Heart left ventricle (tissue), 16 donors: ENCODE measurements around the gene RNF114. TPM values are rescaled to one million over a fixed set of nuclear protein-coding genes. Genes with fewer than 3 reads are reported as not detected.
"Not testable (repeated sequence)": the region's sequence is repeated elsewhere in the genome, so short reads cannot be mapped to it uniquely, and the experiment has no call there.

Source experiments
- ATAC-seq, 4 donors: fragments of 200-7000 bp; cut with Tn5 transposase; one replicate each; pipeline ENCODE4 v1.9.1; 2020 to 2022; ENCODE audit warnings: moderate library complexity in 4 of 4, mild to moderate bottlenecking in 3 of 4, moderate number of reproducible peaks in 1 of 4
- DNase-seq, 5 donors: peaks; one replicate each; pipeline ENCODE4 v3.0.0-alpha.2; 2020
- H3K27ac ChIP-seq, 12 donors: fragments of 200-600 bp; sonication (generic) in 4 of 12; one replicate each; pipeline versions ENCODE4 v1.5.0 to v1.8.0; 2016 to 2022; ENCODE audit warnings: mild to moderate bottlenecking in 2 of 12
- H3K27me3 ChIP-seq, 9 donors: fragments of 200-600 bp; sonication (generic) in 2 of 9; one replicate each; pipeline versions ENCODE4 v1.5.1 to v1.8.0; 2016 to 2022; ENCODE audit warnings: mild to moderate bottlenecking in 3 of 9
- H3K36me3 ChIP-seq, 9 donors: fragments of 200-600 bp; sonication (generic) in 2 of 9; one replicate each; pipeline versions ENCODE4 v1.5.0 to v1.8.0; 2018 to 2022; ENCODE audit warnings: mild to moderate bottlenecking in 2 of 9
- H3K4me1 ChIP-seq, 12 donors: fragments of 200-600 bp; sonication (generic) in 4 of 12; one replicate each; pipeline versions ENCODE4 v1.5.0 to v1.8.0; 2016 to 2022; ENCODE audit warnings: mild to moderate bottlenecking in 3 of 12
- H3K4me3 ChIP-seq, 12 donors: fragments of 200-600 bp; sonication (generic) in 4 of 12; one replicate each; pipeline versions ENCODE4 v1.5.0 to v1.8.0; 2017 to 2022; ENCODE audit warnings: mild to moderate bottlenecking in 9 of 12, moderate library complexity in 4 of 12
- H3K9me3 ChIP-seq, 12 donors: fragments of 200-600 bp; sonication (generic) in 4 of 12; one replicate each; pipeline versions ENCODE4 v1.5.0 to v1.8.0; 2016 to 2022; ENCODE audit warnings: mild to moderate bottlenecking in 1 of 12
- POLR2A ChIP-seq, 2 donors: fragments of 450-650 bp; IDR thresholded peaks; one replicate each; pipeline ENCODE4 v1.6.1; 2017; ENCODE audit warnings: antibody characterized with exemption in 2 of 2, mild to moderate bottlenecking in 2 of 2, moderate library complexity in 2 of 2
- WGBS, 4 donors: extraction: QIAGEN DNeasy Blood & Tissue Kit in 2 of 4; methylation state at CpG; one replicate each; pipeline versions ENCODE4 v1.1.5 to v1.1.7; 2013 to 2018; 5-methylcytosine and 5-hydroxymethylcytosine counted together
- intact Hi-C, 10 donors: fragments of 100-400 bp; cut with DNase I; formaldehyde crosslinking; loops; one replicate each; pipeline versions ENCODE4 v1.11.1 to v1.14.2; 2022
- polyA plus RNA-seq, 2 donors: library from polyadenylated mRNA; stranded (reverse); fragments of 200-250 nt; gene quantifications; one replicate each; pipeline ENCODE4 v1.2.3, GENCODE V29; 2013
- total RNA-seq, 9 donors: library from RNA; depleted of rRNA in 2 of 9; stranded (reverse); fragments of >200 nt in 2 of 9; fragmentation: NEBNext Ultra II Directional in 3 of 9; extraction: Animal tissue kit (Norgen Biotek cat#: 25700) in 3 of 9; gene quantifications; one replicate each; pipeline versions ENCODE4 v1.1.0 to v1.2.4, GENCODE V29; 2016 to 2023
- TF ChIP-seq, protein P1 (sequence below), 12 donors: fragments of 200-600 bp; sonication (generic) in 4 of 12; IDR thresholded peaks; one replicate each; pipeline versions ENCODE4 v1.5.0 to v1.8.0; 2018 to 2022; ENCODE audit warnings: antibody characterized with exemption in 12 of 12, mild to moderate bottlenecking in 5 of 12
- donor health status: ischemic (EF 13 %, LVEDD 7.1; RV severe dilation, severe dysfunction).
- donor health status: healthy with polysubstance abuse.
- donor health status: DM: no; HTN: yes; CAD: no.
- donor health status: DM: no; HTN: no; CAD: no.
- donor health status: ischemic (EF 25% LVEDD 6.9; RV normal size, moderate dysfunction).
- donor health status: ischemic (EF 25% LVEDD 5.7; RV mildly dilated, moderate dysfunction).
- donor health status: healthy.
- donor health status: DM: yes; HTN: yes; CAD: no.
- donor health status: ischemic (EF 35%, LVEDD 5.7; RV mildly dilated, moderate dysfunction).
- donor health status: nonischemic (EF 11% LVEDD 7.7; RV severe dilation, severe dysfunction).
- donor health status: DM: yes; HTN: yes; CAD: no.
- donor health status: PGD.
- donor health status: ischemic (EF 29% LVEDD 5.4; RV normal size, mild dysfunction).
- donor health status: nonischemic (EF 23%, LVEDD 6.1; RV moderate dilation, normal function).

Gene RNF114
- total and polyA plus RNA-seq, 11 donors = 36.5 to 128 (median 50.0) TPM

DNA sequence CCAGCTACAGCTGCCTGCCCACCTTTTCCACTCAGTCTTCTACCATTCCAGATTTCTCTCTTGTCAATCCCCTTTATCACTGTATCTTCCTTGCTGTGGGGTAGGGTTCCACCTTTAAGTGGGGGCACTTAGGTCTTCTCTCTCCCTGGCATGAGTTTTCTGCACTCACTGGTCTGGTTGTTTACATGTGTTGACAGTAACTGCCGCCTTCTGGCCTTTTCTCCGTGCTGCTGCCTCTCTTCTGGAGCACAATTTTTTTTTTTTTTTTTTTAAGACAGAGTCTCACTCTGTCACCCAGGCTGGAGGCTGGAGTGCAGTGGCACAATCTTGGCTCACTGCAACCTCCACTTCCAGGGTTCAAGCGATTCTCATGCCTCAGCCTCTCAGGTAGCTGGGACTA lies 12.0 kb downstream of the RNF114 start:
- Histone ChIP-seq H3K4me1 (peaks cover 0 to 8% (median 0%) of the 10 kb centered on the region in 12 donors), H3K9me3 (no peaks in the 10 kb centered on the region), H3K36me3 (peaks cover 0 to 96% (median 94%) of the 10 kb centered on the region in 9 donors), H3K27me3 (no peaks in the 10 kb centered on the region), H3K27ac (no peak overlapping the region), H3K4me3 (no peak overlapping the region)
- 82 to 89% (median 84%) methylated on average over 3 of the region's 3 CpGs for WGBS, 4 donors
- intact Hi-C loops = no loop called here
- DNase-seq (no peak), ATAC-seq (no peak)
- TF ChIP-seq, protein P1, sequence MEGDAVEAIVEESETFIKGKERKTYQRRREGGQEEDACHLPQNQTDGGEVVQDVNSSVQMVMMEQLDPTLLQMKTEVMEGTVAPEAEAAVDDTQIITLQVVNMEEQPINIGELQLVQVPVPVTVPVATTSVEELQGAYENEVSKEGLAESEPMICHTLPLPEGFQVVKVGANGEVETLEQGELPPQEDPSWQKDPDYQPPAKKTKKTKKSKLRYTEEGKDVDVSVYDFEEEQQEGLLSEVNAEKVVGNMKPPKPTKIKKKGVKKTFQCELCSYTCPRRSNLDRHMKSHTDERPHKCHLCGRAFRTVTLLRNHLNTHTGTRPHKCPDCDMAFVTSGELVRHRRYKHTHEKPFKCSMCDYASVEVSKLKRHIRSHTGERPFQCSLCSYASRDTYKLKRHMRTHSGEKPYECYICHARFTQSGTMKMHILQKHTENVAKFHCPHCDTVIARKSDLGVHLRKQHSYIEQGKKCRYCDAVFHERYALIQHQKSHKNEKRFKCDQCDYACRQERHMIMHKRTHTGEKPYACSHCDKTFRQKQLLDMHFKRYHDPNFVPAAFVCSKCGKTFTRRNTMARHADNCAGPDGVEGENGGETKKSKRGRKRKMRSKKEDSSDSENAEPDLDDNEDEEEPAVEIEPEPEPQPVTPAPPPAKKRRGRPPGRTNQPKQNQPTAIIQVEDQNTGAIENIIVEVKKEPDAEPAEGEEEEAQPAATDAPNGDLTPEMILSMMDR (IDR thresholded peaks at IDR 0.05) = no peak
- no peak for TF ChIP-seq POLR2A (IDR thresholded peaks at IDR 0.05)

DNA sequence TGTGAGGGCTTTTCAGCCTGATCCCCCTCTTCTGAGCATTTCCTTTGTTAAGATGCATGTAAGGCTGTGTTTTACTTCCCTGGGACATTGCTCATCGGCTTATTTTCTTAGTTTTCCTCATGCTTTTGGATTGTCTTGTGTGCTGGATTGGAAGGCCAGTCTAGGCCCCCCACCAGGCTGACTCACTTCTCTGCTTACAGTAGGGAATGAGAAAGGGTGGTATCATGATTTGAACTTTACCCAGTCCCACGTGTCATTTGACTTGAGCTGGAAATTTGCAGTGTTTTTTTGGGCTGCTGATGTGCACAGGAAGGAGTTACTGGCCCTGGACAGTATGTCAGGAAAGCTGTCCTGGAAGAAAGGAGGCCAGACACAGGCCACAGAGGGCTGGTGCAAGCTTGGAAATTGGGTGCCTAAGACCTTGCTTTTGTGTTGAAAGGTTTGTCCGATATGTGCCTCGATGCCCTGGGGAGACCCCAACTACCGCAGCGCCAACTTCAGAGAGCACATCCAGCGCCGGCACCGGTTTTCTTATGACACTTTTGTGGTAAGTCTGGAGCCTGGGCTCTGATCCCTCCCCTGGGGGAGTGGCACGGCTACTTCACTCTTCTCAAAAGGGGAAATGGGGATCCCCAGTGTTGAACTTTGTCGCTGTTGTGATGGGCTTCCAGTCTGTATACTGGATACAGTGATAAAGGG lies 12.8 kb downstream of the RNF114 start:
- peak in 1 of 4 donors; percentile 16 for ATAC-seq
- peaks cover 0 to 8% (median 0%) of the 10 kb centered on the region in 12 donors for H3K4me1 ChIP-seq
- WGBS, 4 donors = 91 to 96% (median 93%) methylated on average over 11 of the region's 11 CpGs

GRCh38 chr20:49951151-49951550 lies 15.0 kb downstream of the RNF114 start:
- TF ChIP-seq POLR2A (IDR thresholded peaks at IDR 0.05) = no peak
- TF ChIP-seq, protein P1 (IDR thresholded peaks at IDR 0.05) = no peak
- no peak overlapping the region for H3K4me3 ChIP-seq
- WGBS, 4 donors = 88 to 95% (median 90%) methylated on average over 4 of the region's 4 CpGs
- intact Hi-C loops = no loop called here
- no peaks in the 10 kb centered on the region for H3K27me3 ChIP-seq
- DNase-seq (no peak), ATAC-seq (no peak)
- no peak overlapping the region for H3K27ac ChIP-seq
- no peaks in the 10 kb centered on the region for H3K4me1 ChIP-seq
- H3K36me3 ChIP-seq = peaks cover 0 to 97% (median 92%) of the 10 kb centered on the region in 9 donors
- H3K9me3 ChIP-seq = no peaks in the 10 kb centered on the region

More for the DNA sequence above, 12.8 kb downstream of the RNF114 start:
- TF ChIP-seq POLR2A (IDR thresholded peaks at IDR 0.05) = no peak
- TF ChIP-seq, protein P1 (IDR thresholded peaks at IDR 0.05) = no peak
- intact Hi-C loops = no loop called here
- no peaks in the 10 kb centered on the region for H3K9me3 ChIP-seq
- no peak for DNase-seq
- H3K4me3 ChIP-seq = no peak overlapping the region
- H3K27ac ChIP-seq = no peak overlapping the region
- peaks cover 0 to 97% (median 96%) of the 10 kb centered on the region in 9 donors for H3K36me3 ChIP-seq
- no peaks in the 10 kb centered on the region for H3K27me3 ChIP-seq

GRCh38 chr20:49955167-49955566 lies 19.0 kb downstream of the RNF114 start:
- intact Hi-C loops = no loop called here
- ATAC-seq (no peak), DNase-seq (peak in 1 of 5 donors; percentile 6)
- H3K36me3 ChIP-seq = peaks cover 0 to 89% (median 74%) of the 10 kb centered on the region in 9 donors
- H3K27me3 ChIP-seq = no peaks in the 10 kb centered on the region
- H3K4me1 ChIP-seq = peaks cover 0 to 8% (median 0%) of the 10 kb centered on the region in 12 donors
- no peak overlapping the region for H3K4me3 ChIP-seq
- WGBS, 4 donors = 94 to 98% (median 96%) methylated on average over 3 of the region's 3 CpGs
- no peak overlapping the region for H3K27ac ChIP-seq
- TF ChIP-seq, protein P1 (IDR thresholded peaks at IDR 0.05) = no peak
- TF ChIP-seq POLR2A (IDR thresholded peaks at IDR 0.05) = no peak
- H3K9me3 ChIP-seq = no peaks in the 10 kb centered on the region

DNA sequence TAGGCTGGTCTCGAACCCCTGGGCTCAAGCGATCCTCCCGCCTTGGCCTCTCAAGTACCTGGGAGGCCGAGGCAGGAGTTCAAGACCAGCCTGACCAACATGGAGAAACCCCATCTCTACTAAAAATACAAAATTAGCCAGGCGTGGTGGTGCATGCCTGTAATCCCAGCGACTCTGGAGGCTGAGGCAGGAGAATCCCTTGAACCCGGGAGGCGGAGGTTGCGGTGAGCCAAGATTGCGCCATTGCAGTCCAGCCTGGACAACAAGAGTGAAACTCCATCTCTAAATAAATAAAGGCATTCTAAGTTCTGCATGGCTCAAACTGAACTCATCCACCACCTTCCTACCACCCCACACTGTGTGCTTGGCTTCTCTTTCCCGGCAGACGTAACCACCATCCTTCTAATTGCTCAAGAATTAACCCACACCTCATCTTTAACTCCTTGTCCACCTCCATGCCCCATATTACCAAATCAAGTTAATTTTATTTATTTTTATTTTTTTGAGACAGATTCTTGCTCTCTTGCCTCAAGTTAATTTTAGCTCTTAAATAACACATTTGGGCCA lies 19.7 kb downstream of the RNF114 start:
- ATAC-seq, H3K27ac ChIP-seq, DNase-seq, H3K27me3 ChIP-seq, H3K4me3 ChIP-seq, H3K4me1 ChIP-seq, intact Hi-C loops, H3K9me3 ChIP-seq: not testable (repeated sequence)
- peaks cover 0 to 83% (median 67%) of the 10 kb centered on the region in 9 donors for H3K36me3 ChIP-seq
- 90 to 95% (median 92%) methylated on average over 12 of the region's 12 CpGs for WGBS, 4 donors
